Fibroblast of the aortic adventitia (primary cell): Measurements from ENCODE around the gene GFRA1. TPM values are rescaled to one million over a fixed set of nuclear protein-coding genes. Genes with fewer than 3 reads are reported as not detected.

Experiments
- DNase-seq: peaks from one replicate; pipeline ENCODE4 v3.0.0-alpha.2; 2010; ENCODE audit warnings: low read depth
- H3K4me3 ChIP-seq: 2 replicates; pipeline ENCODE4 v1.5.1; 2011; ENCODE audit warnings: low read depth, mild to moderate bottlenecking, control low read depth, low read length, moderate library complexity
- CTCF ChIP-seq: IDR thresholded peaks from 2 replicates; pipeline ENCODE4 v1.5.1; 2011; ENCODE audit warnings: mild to moderate bottlenecking, low read length, control low read depth, inconsistent platforms; ENCODE audit not compliant: insufficient read depth
- total RNA-seq: library from RNA; depleted of rRNA; stranded (reverse); fragments of >200 nt; gene quantifications from 2 replicates; pipeline ENCODE4 v1.2.3, GENCODE V29; 2012; ENCODE audit warnings: low replicate concordance

Gene GFRA1
- total RNA-seq, 1 donor = 0.18 TPM

- no peak for DNase-seq
- H3K4me3 ChIP-seq = no peak overlapping the region
- no peak for TF ChIP-seq CTCF
These were observed 160.5 kb downstream of the GFRA1 start for GRCh38 chr10:116112232-116113231.

GRCh38 chr10:116111483-116112095 is 161.4 kb downstream of the GFRA1 start:
- TF ChIP-seq CTCF = no peak
- no peak overlapping the region for H3K4me3 ChIP-seq
- no peak for DNase-seq

GRCh38 chr10:116110736-116111135 is 162.3 kb downstream of the GFRA1 start:
- no peak for TF ChIP-seq CTCF
- no peak overlapping the region for H3K4me3 ChIP-seq
- DNase-seq = no peak

GRCh38 chr10:116109881-116110280 is 163.1 kb downstream of the GFRA1 start:
- no peak for TF ChIP-seq CTCF
- no peak overlapping the region for H3K4me3 ChIP-seq
- DNase-seq = no peak

GRCh38 chr10:116109481-116109880 is 163.5 kb downstream of the GFRA1 start:
- no peak for DNase-seq
- H3K4me3 ChIP-seq = no peak overlapping the region
- no peak for TF ChIP-seq CTCF

- TF ChIP-seq CTCF = no peak
- no peak overlapping the region for H3K4me3 ChIP-seq
- no peak for DNase-seq
These were observed 164.9 kb downstream of the GFRA1 start for GRCh38 chr10:116108095-116108494.
